GM08714 (cell line): ENCODE results near the gene PCSK6.

Experiments
- H3K4me3 ChIP-seq: fragments of 200-500 bp; sonication (Bioruptor generic); 2 replicates; pipeline ENCODE4 v1.5.1; 2014; ENCODE audit warnings: mild to moderate bottlenecking, low read length, inconsistent platforms
- ZNF274 ChIP-seq: IDR thresholded peaks from 2 replicates; pipeline ENCODE4 v1.6.1; 2012; ENCODE audit warnings: mild to moderate bottlenecking, low read depth, low read length

PCSK6 gene

DNA sequence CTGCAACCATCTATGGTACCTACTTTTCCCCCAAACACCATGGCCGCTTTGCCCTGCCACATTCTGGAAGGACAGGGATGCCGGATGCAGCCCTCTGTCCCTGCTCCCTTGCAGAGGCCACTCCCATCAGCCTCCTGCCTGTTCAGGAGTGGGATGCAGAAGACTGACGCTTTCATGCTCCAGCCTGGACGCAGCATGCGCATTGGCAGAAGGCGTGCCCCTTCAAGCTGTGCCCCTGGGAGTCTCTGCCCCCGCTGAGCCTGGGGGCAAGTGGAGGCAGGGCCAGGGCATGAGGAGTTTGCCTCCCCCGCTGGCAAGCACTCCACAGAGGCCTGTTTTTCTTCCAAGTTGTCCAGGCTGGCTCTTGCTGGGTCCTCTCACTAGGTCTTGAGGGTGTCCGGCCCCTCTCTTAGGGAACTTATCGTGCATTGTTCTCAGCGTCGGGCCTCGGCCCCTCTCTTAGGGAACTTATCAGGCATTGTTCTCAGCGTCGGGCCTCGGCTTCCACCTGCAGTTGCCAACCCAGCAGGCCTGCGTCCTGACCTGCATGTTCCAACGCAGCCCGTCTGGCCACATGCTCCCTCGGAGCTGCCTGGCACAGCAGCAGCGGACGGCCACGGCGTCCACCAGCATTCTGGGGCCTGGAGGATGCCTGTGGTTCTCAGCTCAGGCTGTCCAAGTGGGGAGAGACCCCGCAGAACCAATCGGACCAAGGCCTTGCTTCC is 179.9 kb downstream of the PCSK6 start:
- no peak overlapping the region for H3K4me3 ChIP-seq
- TF ChIP-seq ZNF274 = no peak

DNA sequence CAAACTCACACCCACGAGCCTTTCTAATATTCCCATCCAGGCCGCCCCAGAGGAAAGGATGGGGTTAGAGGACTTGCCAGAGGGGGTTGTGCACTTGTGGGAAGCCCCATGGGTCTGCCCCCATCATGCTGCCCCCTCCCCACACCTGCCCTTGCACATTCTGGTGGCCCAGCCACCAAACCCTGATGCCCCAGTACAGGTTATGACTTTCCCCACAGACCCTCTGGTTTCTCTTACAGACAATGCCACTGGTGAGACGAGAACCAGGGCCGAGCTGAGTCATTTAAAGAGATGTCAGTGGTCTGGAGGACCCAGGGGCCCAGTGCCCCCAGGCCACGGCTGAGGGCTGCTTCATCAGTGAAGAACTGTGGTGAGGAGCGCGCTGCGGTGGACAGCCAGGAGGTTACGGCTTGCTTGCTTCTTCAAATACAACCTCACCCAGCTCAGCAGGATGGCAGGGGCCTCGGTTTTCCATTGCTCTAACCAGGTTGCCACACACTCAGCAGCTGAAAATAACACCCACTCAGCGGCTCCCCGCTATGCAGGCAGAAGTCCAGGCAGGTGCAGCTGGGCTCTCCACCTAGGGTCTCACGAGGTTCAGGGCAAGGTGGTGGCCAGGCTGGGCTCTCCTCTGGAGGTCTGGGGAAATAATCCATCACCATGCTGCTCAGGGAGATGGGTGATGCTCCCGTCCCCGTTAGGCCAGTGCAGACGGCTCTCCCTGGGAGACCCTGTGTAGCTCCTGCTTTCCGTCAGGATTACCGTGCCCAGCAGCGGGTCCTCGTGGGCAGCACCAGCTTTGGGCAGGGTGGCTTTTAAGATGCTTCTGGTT is 180.7 kb downstream of the PCSK6 start:
- H3K4me3 ChIP-seq = no peak overlapping the region
- TF ChIP-seq ZNF274 = no peak

DNA sequence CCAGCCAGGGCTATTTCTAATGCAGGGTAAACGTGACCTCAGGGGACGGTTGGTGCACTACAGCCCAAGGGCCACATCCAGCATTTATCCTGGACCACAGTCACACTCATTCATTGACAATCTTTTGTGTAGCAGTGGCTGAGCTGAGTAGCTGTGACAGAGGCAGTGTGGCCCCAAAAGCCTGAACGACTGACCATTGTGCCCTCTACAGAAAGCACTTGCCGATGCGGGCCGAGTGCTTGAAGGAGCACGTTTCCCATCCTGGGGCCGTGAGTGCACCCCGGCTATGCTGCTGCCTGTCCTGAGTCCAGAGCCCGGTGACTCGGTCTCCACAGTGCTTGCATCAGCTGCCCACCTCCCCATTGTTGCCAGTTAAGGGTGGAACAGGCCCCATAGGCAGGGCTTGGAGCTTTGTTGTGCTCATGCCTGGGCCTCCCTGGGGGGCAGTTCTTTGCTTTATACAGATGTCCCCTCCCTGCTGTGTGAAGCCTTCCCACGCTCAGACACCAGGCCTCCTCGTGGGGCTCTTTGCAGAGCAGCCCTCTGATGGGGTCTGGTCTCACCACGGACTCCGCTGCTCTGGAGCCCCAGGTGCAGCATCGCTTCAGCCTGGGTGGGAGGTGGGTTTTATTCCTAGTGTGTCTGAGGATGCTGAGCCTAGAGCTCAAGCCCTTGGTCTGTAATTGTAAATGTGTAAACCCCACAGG is 181.5 kb downstream of the PCSK6 start:
- no peak for TF ChIP-seq ZNF274
- H3K4me3 ChIP-seq = no peak overlapping the region

DNA sequence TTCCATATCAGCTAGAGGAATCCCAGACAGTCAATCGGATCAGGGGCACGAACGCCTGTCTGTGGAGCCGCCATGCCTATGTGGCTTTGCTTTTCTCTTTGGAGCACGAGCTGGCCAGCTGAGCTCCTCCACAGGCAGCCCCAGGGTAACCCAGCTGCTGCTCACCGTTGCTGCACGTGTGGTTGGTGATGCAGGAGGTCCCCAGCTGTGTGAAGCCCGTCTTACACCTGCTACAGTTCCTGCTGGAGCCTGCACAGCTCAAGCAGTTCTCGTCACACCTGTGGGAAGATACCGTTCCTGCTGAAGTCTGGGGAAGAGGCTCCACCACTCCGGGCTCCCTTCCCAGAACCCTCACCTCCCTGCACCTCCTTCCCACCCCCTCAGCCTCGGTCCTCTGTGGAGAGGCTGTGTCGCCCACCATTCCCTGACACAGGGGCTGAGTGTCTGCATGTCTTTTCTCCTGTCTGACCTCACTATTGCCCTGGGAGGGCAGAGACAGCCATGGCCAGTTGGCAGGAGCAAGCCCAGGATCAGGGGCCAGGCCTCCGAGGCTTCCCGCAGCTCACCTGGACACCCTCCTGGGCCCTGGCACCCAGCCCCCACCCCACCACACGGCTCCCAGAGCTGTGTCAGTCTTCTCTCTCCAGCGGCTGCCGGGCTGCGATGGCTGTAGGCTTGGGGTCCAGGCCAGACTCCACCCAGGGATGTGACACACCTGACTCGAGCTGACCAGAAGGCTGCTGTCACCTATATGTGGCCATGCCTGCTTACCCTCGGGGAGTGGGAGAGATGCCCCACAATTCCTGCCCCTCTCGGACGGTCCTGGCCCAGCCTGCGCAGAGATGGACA is 182.2 kb downstream of the PCSK6 start:
- no peak for TF ChIP-seq ZNF274
- no peak overlapping the region for H3K4me3 ChIP-seq

DNA sequence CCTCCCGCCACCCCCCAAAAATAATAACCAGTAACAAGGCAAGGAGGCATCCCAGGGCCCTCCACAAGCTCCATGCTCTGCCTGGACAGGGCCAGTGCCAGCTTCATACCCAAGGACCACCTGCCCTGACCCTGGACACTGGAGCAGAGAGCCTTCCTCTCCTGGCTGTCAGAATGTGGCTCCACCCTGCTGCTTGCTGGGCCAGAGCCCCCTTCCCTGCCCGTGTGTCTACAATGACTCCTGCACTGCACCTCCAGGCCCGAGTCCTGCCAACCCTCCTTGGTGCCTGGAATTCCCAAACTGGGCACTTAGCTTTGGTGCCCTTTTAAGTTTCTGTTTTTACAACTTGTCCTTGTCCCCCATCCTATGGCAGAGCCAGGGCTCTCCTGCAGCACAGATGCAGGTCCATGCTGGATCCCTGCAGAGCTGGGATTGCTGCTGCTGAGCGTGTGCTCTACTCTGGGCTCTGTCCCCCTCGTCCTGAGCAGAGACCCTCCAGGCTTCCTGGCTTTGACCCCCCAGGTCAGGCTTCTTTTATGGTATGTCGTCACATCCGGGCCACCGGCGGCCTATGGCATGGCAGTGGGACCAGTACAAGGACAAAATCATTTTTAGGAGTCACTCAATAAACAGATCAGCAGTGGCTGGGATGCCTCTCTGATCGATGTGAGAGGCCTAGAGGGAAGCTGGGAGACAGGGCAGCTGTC is 183.0 kb downstream of the PCSK6 start:
- TF ChIP-seq ZNF274 = no peak
- no peak overlapping the region for H3K4me3 ChIP-seq

DNA sequence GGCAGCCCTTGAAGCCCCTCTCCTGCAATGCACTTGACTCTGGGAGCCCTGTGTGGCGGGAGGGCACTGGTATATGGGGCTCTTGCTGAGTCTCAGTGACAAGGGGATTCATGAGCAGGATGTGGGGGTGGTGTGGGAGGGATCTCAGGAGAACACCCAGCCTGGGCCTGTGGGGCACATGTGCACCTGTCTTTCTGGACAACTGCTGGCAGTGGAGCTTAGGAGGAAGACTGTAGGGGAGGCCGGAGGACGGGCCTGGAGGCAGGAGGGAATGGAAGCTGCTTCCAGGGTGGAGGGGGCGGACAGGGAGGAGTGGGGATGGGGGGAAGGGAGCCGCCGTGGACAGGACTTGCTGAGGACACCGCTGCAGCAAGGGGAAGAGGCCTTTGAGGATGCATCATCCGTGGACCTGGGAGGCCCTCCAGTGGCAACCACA is 183.7 kb downstream of the PCSK6 start:
- no peak for TF ChIP-seq ZNF274
- no peak overlapping the region for H3K4me3 ChIP-seq

DNA sequence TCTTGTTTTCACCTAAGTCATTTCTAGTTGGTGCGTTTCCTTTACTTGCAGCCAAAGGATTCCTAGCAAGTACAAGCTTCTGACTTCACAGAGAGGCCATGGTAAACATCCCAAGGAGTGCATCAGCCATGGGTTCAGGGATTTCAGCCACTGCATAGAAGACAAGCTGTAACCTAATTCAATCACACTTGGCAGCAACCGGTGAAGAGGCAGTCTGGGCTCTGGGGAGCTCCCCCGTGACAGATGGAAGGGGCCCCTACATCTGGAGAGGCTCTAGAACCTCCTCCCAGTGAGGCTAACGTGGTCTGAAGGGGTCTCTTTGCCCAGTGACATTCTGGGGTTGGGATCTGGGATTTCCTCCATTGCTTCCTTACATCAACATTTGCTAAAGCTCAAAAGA is 186.1 kb downstream of the PCSK6 start:
- no peak for TF ChIP-seq ZNF274
- no peak overlapping the region for H3K4me3 ChIP-seq

DNA sequence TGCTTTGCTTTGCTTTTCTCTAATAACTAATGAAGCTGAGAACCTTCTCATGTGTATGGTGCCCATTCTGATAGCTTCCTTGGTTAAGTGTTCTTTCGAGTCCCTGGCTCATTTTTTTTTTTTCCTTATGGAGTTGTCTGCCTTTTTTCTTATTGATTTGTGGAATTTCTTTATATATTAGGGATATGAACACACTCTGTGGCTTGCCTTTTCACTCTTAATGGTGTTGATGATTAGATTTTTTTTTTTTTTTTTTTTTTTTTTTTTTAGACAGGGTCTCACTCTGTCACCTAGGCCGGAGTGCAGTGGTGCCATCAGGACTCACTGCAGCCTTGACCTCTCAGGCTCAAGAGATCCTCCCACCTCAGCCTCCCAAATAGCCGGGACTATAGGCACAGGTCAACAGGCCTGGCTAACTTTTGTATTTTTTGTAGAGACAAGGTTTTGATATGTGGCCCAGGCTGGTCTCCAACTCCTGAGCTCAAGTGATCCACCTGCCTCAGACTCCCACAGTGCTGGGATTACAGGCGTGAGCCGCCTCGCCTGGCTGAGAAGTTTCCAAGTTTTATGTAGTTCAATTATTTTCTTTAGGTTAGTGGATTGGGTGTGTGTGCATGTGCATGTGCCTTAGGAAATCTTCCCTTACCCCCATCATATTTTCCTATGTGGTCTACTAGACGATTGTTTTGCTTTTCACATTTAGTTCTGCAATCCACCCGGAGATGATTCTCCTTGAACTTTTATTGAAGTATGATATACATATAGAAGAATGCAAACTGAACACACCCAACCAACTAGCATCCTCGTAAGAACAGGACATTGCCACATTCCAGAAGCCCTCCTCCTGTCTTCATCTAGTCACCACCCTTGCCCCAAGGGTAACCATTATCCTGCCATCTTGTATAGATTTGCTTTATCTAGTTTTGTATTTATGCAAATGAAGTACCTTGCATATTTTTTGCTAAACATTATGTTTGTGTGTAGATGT is 192.8 kb downstream of the PCSK6 start:
- H3K4me3 ChIP-seq = no peak overlapping the region; the same call in 1 of the 2 replicates
- TF ChIP-seq ZNF274 = no peak

DNA sequence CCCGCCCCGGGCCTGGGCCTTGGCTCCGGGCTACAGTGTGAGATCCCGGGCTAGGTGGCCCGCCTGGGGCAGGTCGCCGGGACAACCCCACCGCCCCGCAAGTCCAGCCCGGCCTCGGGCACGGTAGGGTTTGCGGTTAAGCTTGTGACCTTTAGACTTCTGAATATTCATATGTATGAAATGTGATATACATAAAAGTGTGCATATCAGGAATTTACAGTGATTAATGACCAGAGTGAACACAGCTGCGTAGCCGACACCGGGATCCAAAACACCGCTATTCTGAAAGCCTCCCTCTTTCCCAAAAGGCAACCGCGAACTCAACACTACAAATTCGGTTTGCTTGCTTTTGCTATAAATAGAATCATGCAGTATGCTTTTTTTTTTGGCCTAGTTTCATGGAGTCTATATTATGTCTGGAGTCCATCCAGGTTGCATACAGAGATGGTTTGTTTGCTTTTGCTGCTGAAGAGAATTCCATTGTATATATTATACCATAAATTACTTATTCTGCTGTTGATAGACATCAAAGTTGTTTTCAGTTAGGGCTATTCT is 193.8 kb downstream of the PCSK6 start:
- H3K4me3 ChIP-seq = peak overlapping the region; percentile 98
- no peak for TF ChIP-seq ZNF274

DNA sequence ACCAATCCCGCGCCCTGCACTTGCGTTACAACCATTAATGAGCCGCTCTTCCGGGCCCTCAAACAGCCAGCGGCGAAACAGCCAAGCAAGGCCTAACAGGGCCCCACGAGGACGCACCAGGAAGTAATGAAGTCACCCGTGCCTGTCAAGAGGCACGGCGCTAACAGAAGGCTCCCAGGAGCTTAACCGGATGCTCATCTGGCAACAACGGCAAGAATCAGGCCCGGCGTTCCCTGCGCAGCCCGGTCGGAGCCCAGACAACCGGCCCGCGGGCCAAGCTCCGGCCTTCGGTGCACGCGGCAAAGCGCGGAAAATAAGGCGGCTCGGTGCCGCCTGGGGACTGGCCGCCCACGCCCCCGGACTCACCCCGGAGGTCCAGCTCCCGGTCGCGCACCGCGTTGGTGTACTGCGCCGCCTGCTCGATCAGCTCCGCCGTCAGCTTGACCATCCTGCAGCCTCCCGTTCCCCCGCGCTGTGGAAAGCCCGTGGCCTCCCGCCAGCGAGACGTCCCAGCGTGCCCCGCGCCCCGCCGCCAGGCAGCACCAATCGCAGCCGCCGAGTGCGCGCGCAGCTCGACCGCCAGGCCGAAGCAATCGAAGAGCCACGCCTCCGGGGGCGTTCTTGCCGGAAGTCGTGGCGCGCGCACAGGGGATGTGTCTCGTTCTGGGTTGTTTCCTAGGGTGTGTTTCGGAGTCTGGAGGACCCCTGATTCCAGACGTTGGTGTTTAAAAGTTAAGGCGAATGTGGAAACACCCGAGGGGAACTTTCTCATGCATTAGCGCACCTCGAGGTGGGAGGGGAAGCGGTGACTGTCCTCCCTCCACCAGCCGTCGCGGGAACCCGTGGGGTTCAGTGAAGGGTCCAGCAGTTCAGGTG is 194.5 kb downstream of the PCSK6 start, which contains the start of gene SNRPA1:
Gene SNRPA1 (minus strand): TSS at position 518 of the 876 bp plus-strand sequence. CDS start 70 bp downstream, at position 448.
- TF ChIP-seq ZNF274 = no peak
- peak within 1 kb of the TSS; percentile 98 for H3K4me3 ChIP-seq

DNA sequence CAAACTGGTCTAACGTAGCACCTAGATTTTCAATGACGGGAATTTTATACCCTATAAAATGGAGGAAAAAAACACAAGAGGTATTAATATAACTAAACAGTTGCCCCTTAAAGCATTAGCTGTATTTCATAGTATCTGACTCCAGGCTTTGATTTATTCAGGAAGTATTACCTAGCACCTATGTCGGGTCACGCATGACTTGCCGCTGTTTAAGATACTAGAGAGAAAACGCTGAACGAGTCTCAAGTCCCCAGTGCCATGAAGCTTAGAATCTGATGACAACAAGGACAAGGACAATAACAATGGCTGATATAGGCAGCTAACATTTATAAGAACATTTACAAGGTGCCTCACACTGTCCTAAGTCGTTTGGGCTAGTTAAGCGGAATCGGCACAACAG is 196.4 kb downstream of the PCSK6 start:
- H3K4me3 ChIP-seq = peak overlapping the region; percentile 98
- TF ChIP-seq ZNF274 = no peak
